ENCODE results near the gene S100A14.
"Not testable (repeated sequence)": the region's sequence is repeated elsewhere in the genome, so short reads cannot be mapped to it uniquely, and the experiment has no call there.

S100A14 gene

GRCh38 chr1:153586347-153586746 lies 29.8 kb downstream of the S100A14 start:
- no peak for DNase-seq (ENCODE audit: low spot score)

GRCh38 chr1:153585006-153585405 lies 31.1 kb downstream of the S100A14 start:
- DNase-seq (ENCODE audit: low spot score): no peak

DNA sequence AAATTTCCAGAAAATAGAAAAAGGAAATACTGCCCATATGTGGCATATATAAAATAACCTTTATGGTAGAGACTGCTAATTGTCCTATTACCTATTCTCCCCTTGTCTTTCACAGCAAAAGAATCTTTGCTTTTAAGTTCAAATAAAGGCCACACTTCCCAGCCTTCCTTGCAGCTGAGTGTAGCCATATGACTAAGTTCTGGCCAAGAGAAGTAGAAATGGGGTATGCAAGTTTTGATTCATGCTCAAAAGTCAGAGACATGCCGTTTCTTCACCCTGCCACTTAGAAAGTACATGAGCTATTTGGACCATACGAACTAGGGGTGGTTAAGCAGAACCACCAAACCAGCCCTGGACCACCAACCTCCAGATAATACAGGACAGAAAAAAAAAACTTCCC lies 32.1 kb downstream of the S100A14 start:
- no peak for DNase-seq (ENCODE audit: low spot score)

GRCh38 chr1:153583514-153583913 lies 32.6 kb downstream of the S100A14 start:
- DNase-seq (ENCODE audit: low spot score): not testable (repeated sequence)

DNA sequence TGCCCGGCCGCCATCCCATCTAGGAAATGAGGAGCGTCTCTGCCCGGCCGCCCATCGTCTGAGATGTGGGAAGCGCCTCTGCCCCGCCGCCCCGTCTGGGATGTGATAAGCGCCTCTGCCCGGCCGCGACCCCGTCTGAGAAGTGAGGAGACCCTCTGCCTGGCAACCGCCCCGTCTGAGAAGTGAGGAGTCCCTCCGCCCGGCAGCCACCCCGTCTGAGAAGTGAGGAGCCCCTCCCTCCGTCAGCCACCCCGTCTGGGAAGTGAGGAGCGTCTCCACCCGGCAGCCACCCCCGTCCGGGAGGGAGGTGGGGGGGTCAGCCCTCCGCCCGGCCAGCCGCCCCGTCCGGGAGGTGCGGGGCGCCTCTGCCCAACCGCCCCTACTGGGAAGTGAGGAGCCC lies 33.3 kb downstream of the S100A14 start:
- DNase-seq (ENCODE audit: low spot score): not testable (repeated sequence)

GRCh38 chr1:153578936-153579335 lies 37.2 kb downstream of the S100A14 start:
- DNase-seq (ENCODE audit: low spot score): no peak

DNA sequence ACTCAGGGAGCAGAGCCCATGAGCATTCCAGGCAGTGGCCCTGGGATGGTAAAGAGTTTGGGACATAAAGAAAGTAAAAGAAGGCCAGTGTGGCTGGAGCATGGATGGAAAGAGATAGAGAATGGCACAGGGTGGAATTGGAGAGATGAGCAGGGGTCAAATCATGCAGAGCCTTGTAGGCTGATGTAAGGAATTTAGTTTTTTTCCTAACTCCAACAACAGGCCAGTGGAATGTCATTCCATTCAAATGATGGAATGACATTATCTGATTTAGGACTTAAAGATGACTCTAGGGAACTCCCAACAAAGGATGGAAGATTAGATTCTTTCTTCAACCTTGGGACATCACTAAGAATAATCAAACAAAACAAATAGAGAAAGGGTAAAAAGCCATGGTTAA lies 37.6 kb downstream of the S100A14 start:
- no peak for DNase-seq (ENCODE audit: low spot score)

DNA sequence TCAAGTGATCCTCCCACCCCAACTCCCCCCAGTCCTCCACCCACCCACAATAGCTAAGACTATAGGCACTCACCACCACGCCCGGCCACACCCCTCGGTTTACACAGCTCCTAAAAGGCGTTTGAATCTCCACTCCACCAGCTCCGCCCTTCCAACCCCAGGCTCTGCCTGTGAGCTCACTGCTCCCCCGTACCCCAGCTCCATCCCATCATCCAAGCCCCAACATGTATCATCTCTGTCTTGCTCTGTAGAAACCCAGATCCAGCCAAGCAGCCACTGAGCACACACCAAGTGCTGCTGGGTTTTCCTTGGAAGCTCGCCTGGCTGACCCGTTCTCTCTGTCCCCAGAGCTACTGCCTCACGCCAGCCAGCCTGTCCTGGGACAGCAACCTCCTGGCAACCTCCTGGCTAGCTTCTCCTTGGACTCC lies 38.5 kb downstream of the S100A14 start:
- no peak for DNase-seq (ENCODE audit: low spot score)

DNA sequence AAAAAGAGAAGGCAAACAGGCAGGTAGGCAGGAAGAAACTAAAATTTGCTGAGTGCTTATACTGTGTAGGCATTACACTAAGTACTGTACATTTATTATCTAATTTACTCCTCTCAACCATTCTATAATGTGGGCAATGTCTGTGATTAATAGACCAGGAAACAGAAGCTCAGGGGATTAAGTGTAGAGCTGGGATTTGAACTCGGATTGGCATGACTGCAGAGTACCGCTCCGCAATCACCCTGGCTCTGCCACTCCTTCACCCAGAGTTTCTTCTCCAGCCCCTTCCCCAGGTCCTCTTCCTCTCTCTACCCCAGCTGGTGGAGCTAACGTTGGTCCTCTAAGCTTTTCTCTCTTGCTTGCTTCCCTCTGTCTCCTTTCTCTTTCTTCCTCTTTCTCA lies 39.0 kb downstream of the S100A14 start:
- no peak for DNase-seq (ENCODE audit: low spot score)

DNA sequence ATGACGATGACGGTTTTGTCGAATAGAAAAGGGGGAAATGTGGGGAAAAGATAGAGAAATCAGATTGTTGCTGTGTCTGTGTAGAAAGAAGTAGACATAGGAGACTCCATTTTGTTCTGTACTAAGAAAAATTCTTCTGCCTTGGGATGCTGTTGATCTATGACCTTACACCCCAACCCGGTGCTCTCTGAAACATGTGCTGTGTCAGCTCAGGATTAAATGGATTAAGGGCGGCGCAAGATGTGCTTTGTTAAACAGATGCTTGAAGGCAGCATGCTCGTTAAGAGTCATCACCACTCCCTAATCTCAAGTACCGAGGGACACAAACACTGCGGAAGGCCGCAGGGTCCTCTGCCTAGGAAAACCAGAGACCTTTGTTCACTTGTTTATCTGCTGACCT lies 40.6 kb downstream of the S100A14 start:
- DNase-seq (ENCODE audit: low spot score): not testable (repeated sequence)

- not testable (repeated sequence) for DNase-seq (ENCODE audit: low spot score)
Observed at GRCh38 chr1:153575081-153575491, 41.0 kb downstream of the S100A14 start.

GRCh38 chr1:153573351-153573750 lies 42.8 kb downstream of the S100A14 start:
- DNase-seq (ENCODE audit: low spot score): no peak

GRCh38 chr1:153572569-153573015 lies 43.5 kb downstream of the S100A14 start:
- peak; percentile 93 for DNase-seq (ENCODE audit: low spot score)

DNA sequence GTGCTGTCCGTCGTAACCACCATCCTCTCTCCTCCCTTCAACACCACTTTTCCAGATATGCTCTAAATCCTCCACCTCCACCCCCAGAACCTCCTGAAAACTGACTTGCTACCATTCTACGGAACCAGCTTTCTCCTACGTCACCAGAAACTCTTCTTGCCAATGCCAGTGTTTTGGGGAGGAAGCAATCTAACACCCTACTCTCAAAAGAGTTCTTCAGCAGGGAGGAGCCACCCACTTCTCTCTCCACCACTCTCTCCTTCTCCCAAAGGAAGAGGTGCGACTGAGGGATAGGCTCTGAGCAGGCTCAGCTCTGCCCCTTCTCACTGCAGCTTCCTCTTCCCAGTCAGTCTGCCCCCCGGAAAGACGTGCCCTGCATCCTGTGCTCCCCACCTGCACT lies 44.4 kb downstream of the S100A14 start:
- no peak for DNase-seq (ENCODE audit: low spot score)

DNA sequence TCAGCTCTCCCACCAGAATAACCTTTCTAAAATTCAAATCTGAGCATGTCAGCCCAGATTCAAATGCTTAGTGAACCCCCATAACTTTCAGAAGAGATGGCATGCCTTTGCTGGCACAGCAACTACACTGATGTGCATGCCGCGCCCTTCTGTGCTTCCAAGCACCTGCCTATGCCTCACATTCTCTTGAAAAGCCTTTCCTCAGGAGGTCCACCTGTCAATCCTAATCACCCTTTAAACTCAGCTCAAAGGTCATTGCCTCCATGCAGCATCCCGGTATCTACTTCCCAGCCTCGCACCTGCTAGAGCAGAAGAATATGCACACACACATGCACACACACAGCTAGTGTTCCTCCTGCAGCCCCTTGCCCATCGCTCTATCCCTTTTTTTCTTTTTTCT lies 45.3 kb downstream of the S100A14 start:
- DNase-seq (ENCODE audit: low spot score): no peak

GRCh38 chr1:153569465-153569864 lies 46.7 kb downstream of the S100A14 start:
- no peak for DNase-seq (ENCODE audit: low spot score)

GRCh38 chr1:153568367-153569099 lies 47.6 kb downstream of the S100A14 start:
- peak; percentile 95 for DNase-seq (ENCODE audit: low spot score)

GRCh38 chr1:153567621-153568366 lies 48.3 kb downstream of the S100A14 start:
- peak; percentile 95 for DNase-seq (ENCODE audit: low spot score)

DNA sequence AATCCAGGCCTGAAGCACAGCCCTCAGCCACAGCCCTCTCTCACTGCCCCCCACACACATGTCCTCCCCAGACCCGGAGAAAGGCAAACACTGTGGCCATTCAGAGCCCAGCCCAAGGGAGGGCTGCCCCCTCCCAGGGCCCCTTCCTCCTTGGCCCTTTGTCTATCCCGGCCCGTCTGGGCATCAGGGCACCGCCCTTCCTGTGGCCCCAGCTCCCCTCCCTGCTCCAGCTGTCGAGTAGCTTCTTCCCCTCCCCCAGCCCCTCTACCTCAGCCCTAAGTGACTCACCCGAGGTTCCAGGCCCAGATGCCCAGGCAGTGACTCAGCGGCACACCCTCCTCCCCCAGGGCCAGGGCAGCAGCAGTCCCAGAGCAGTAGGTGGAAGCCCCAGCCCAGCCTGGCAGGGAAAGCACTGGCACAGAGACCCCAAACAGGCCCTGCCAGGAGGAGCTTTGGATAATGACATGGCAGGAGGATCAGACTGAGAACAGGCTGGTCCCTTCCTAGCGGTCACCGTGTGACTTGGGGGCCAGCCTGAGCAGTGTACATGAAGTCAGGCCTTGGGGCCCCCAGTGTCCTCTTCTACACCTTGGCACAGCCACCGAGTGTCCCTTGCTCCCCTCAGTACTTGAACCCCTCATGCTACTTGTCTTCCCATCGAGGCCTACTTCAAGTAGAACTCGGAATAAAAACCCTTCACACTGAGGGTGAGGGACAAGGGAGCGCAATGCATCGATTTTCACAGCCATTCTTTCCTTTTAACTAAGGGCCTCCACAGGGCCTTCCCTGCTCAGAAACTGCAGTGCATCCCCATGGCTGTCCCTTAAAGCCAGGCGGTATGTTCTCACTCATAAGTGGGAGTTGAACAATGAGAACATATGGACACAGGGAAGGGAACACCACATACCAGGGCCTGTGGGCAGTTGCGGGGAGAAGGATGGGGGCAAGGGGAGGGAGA lies 49.4 kb downstream of the S100A14 start:
- DNase-seq (ENCODE audit: low spot score): peak; percentile 99

- peak; percentile 98 for DNase-seq (ENCODE audit: low spot score)
Observed at GRCh38 chr1:153565529-153566374, 50.4 kb downstream of the S100A14 start, which contains the start of gene S100A2. Gene S100A2 (minus strand): TSS chr1:153565844. CDS start chr1:153563877, 1,967 bp downstream.

Data from RKO (cell line).